Urinary bladder (tissue), 4 donors: ENCODE data around the gene GJD3. TPM values are rescaled to one million over a fixed set of nuclear protein-coding genes. Genes with fewer than 3 reads are reported as not detected.
A peak's percentile ranks its signal among the peaks of the same experiment; 100 is the strongest.

ENCODE experiments used
- DNase-seq: peaks from one replicate; pipeline ENCODE4 v3.0.0-alpha.2; 2015; ENCODE audit errors: extremely low spot score
- H3K27ac ChIP-seq: one replicate; pipeline ENCODE4 v1.5.1; 2013; ENCODE audit warnings: low read depth, mild to moderate bottlenecking, moderate library complexity
- H3K36me3 ChIP-seq: one replicate; pipeline ENCODE4 v1.6.1; 2013; ENCODE audit warnings: mild to moderate bottlenecking, moderate library complexity; ENCODE audit not compliant: insufficient read depth
- H3K4me1 ChIP-seq: one replicate; pipeline ENCODE4 v1.6.1; 2013; ENCODE audit warnings: mild to moderate bottlenecking, moderate library complexity; ENCODE audit not compliant: insufficient read depth
- H3K4me3 ChIP-seq: one replicate; pipeline ENCODE4 v1.5.1; 2013; ENCODE audit warnings: low read depth, low read length
- WGBS: extraction: QIAGEN DNeasy Blood & Tissue Kit; methylation state at CpG from one replicate; pipeline ENCODE4 v1.1.7; 2013; 5-methylcytosine and 5-hydroxymethylcytosine counted together
- polyA plus RNA-seq: library from polyadenylated mRNA; stranded (reverse); fragments of 200-250 nt; gene quantifications from one replicate; pipeline ENCODE4 v1.2.3, GENCODE V29; 2013
- small RNA-seq: library from RNA; depleted of rRNA; stranded (forward); fragments of <200 nt; gene quantifications from one replicate; pipeline ENCODE3, GENCODE V24; 2014
- total RNA-seq: library from RNA; depleted of rRNA; stranded (reverse); fragments of >200 nt; gene quantifications from one replicate; pipeline ENCODE4 v1.2.3, GENCODE V29; 2014
- donor health status: healthy with polysubstance abuse.
- donor health status: healthy.

The GJD3 gene
- total and polyA plus RNA-seq, 2 donors: 1.1 TPM; not detected in 1

GRCh38 chr17:40315206-40315605, 49.3 kb downstream of the GJD3 start:
- no peak for DNase-seq
- Histone ChIP-seq H3K27ac (no peak overlapping the region), H3K4me3 (no peak overlapping the region), H3K36me3 (no peaks in the 10 kb centered on the region), H3K4me1 (no peaks in the 10 kb centered on the region)
- 80% methylated on average over 3 of the region's 3 CpGs for WGBS

- H3K4me3 ChIP-seq: no peak overlapping the region
- no peaks in the 10 kb centered on the region for H3K36me3 ChIP-seq
- H3K27ac ChIP-seq: no peak overlapping the region
- WGBS: 37% methylated on average over 3 of the region's 3 CpGs
- peak; percentile 78 for DNase-seq
- no peaks in the 10 kb centered on the region for H3K4me1 ChIP-seq
Observed at GRCh38 chr17:40314584-40314956, 50.0 kb downstream of the GJD3 start.

GRCh38 chr17:40313668-40314583, 50.6 kb downstream of the GJD3 start:
- no peaks in the 10 kb centered on the region for H3K36me3 ChIP-seq
- no peak overlapping the region for H3K4me3 ChIP-seq
- no peaks in the 10 kb centered on the region for H3K4me1 ChIP-seq
- no peak for DNase-seq
- WGBS: 65% methylated on average over 7 of the region's 7 CpGs
- H3K27ac ChIP-seq: no peak overlapping the region

Small RNA genes lying within 50 kb of the gene (small RNA-seq; reads per million reads assigned to genes)
- gene RF00019 (not detected), gene RNA5SP441 (not detected)

Other genes with a start within 250 kb of the GJD3 start
- gene MSL1, start 242.8 kb downstream of the GJD3 start, total RNA-seq: 81.3 TPM
- 70.9 TPM for gene MSL1, start 242.8 kb downstream of the GJD3 start, polyA plus RNA-seq
- gene CASC3, start 224.2 kb downstream of the GJD3 start, total RNA-seq: 45.4 TPM
- gene CASC3, start 224.2 kb downstream of the GJD3 start, polyA plus RNA-seq: 64.2 TPM
- 8.0 TPM for gene RAPGEFL1, start 187.3 kb downstream of the GJD3 start, total RNA-seq
- gene RAPGEFL1, start 187.3 kb downstream of the GJD3 start, polyA plus RNA-seq: 10.9 TPM
- 10.4 TPM for gene WIPF2, start 145.4 kb downstream of the GJD3 start, total RNA-seq
- 12.0 TPM for gene WIPF2, start 145.4 kb downstream of the GJD3 start, polyA plus RNA-seq
- 7.9 TPM for gene CDC6, start 76.9 kb downstream of the GJD3 start, total RNA-seq
- gene CDC6, start 76.9 kb downstream of the GJD3 start, polyA plus RNA-seq: 0.71 TPM
- 10.6 TPM for gene RARA, start 55.6 kb downstream of the GJD3 start, total RNA-seq
- 47.6 TPM for gene RARA, start 55.6 kb downstream of the GJD3 start, polyA plus RNA-seq
- 105 TPM for gene TOP2A, start 53.2 kb upstream of the GJD3 start, total RNA-seq
- gene TOP2A, start 53.2 kb upstream of the GJD3 start, polyA plus RNA-seq: 1.5 TPM
- 111 TPM for gene IGFBP4, start 78.7 kb upstream of the GJD3 start, total RNA-seq
- gene IGFBP4, start 78.7 kb upstream of the GJD3 start, polyA plus RNA-seq: 488 TPM
- 5.4 TPM for gene TNS4, start 136.9 kb upstream of the GJD3 start, total RNA-seq
- 5.0 TPM for gene TNS4, start 136.9 kb upstream of the GJD3 start, polyA plus RNA-seq
- gene CCR7, start 200.7 kb upstream of the GJD3 start, total RNA-seq: 0.58 TPM
- gene CCR7, start 200.7 kb upstream of the GJD3 start, polyA plus RNA-seq: 0.39 TPM